Neuronal stem cell (in vitro differentiated cells): Measurements from ENCODE around the gene PSORS1C2.

Experiments
- DNase-seq: peaks from one replicate; pipeline ENCODE4 v3.0.0-alpha.2; 2013; ENCODE audit warnings: low spot score
- H2AFZ ChIP-seq: one replicate; pipeline ENCODE4 v1.6.1; 2013; ENCODE audit warnings: mild to moderate bottlenecking, low read length, inconsistent platforms
- H2AK5ac ChIP-seq: 2 replicates; pipeline ENCODE4 v1.6.1; 2013; ENCODE audit warnings: low read depth, mild to moderate bottlenecking, inconsistent platforms, low read length, moderate library complexity, mixed read lengths
- H2BK120ac ChIP-seq: 2 replicates; pipeline ENCODE4 v1.6.1; 2013; ENCODE audit warnings: low read depth, mild to moderate bottlenecking, inconsistent platforms, low read length, moderate library complexity, mixed read lengths
- H2BK12ac ChIP-seq: one replicate; pipeline ENCODE4 v1.6.1; 2013; ENCODE audit warnings: low read length, inconsistent platforms
- H2BK15ac ChIP-seq: 2 replicates; pipeline ENCODE4 v1.6.1; 2013; ENCODE audit warnings: mild to moderate bottlenecking, low read length, inconsistent platforms, mixed read lengths
- H2BK5ac ChIP-seq: one replicate; pipeline ENCODE4 v1.6.1; 2013; ENCODE audit warnings: inconsistent platforms, mild to moderate bottlenecking, low read length, moderate library complexity
- H3K14ac ChIP-seq: one replicate; pipeline ENCODE4 v1.6.1; 2013; ENCODE audit warnings: low read length, inconsistent platforms
- H3K18ac ChIP-seq: 2 replicates; pipeline ENCODE4 v1.6.1; 2013; ENCODE audit warnings: low read length, inconsistent platforms
- H3K23ac ChIP-seq: 2 replicates; pipeline ENCODE4 v1.6.1; 2013; ENCODE audit warnings: low read depth, mild to moderate bottlenecking, mixed read lengths, low read length, inconsistent platforms; ENCODE audit not compliant: poor library complexity
- H3K27ac ChIP-seq: replicated peaks from 3 replicates; pipeline ENCODE4 v1.5.1; 2013; ENCODE audit warnings: low read length, inconsistent platforms
- H3K27me3 ChIP-seq, 3 experiments: 2 replicates each; pipeline ENCODE4 v1.6.1; 2013; ENCODE audit warnings: low read length in 3 of 3, mild to moderate bottlenecking in 2 of 3, inconsistent platforms in 1 of 3, low read depth in 1 of 3, mixed read lengths in 1 of 3, moderate library complexity in 1 of 3; ENCODE audit not compliant: control insufficient read depth in 3 of 3, insufficient read depth in 3 of 3
- H3K36me3 ChIP-seq, 2 donors: replicated peaks in 1 of 2; 2 replicates each; pipeline ENCODE4 v1.6.1; 2013; ENCODE audit warnings: low read length in 2 of 2; ENCODE audit not compliant: control insufficient read depth in 2 of 2, insufficient read depth in 2 of 2
- H3K4ac ChIP-seq: 2 replicates; pipeline ENCODE4 v1.6.1; 2013; ENCODE audit warnings: inconsistent platforms, mild to moderate bottlenecking, low read length, moderate library complexity
- H3K4me1 ChIP-seq, 2 donors: 1 replicate in 1 of 2; 2 replicates in 1 of 2; pipeline ENCODE4 v1.6.1; 2013; ENCODE audit warnings: low read length in 2 of 2, low read depth in 1 of 2; ENCODE audit not compliant: control insufficient read depth in 2 of 2, insufficient read depth in 1 of 2
- H3K4me2 ChIP-seq: one replicate; pipeline ENCODE4 v1.6.1; 2013; ENCODE audit warnings: mild to moderate bottlenecking, low read length, inconsistent platforms; ENCODE audit not compliant: insufficient read depth, poor library complexity, severe bottlenecking
- H3K4me3 ChIP-seq, 2 donors: 2 replicates each; pipeline ENCODE4 v1.5.1; 2013; ENCODE audit warnings: low read length in 2 of 2, mild to moderate bottlenecking in 2 of 2, inconsistent platforms in 1 of 2, moderate library complexity in 1 of 2
- H3K79me1 ChIP-seq: one replicate; pipeline ENCODE4 v1.6.1; 2013; ENCODE audit warnings: low read depth, mild to moderate bottlenecking, inconsistent platforms, low read length, moderate library complexity
- H3K9ac ChIP-seq: one replicate; pipeline ENCODE4 v1.6.1; 2013; ENCODE audit warnings: mild to moderate bottlenecking, low read depth, low read length, inconsistent platforms; ENCODE audit not compliant: poor library complexity
- H3K9me3 ChIP-seq, 2 donors: replicated peaks in 1 of 2; 2 replicates each; pipeline versions ENCODE3 to v1.6.1; 2013; ENCODE audit warnings: low read length in 2 of 2, mild to moderate bottlenecking in 2 of 2, inconsistent platforms in 1 of 2, low read depth in 1 of 2, mixed read lengths in 1 of 2, moderate library complexity in 1 of 2; ENCODE audit not compliant: control insufficient read depth in 2 of 2, insufficient read depth in 1 of 2
- H4K8ac ChIP-seq: one replicate; pipeline ENCODE4 v1.6.1; 2013; ENCODE audit warnings: low read depth, mild to moderate bottlenecking, inconsistent platforms, low read length, moderate library complexity
- H4K91ac ChIP-seq: one replicate; pipeline ENCODE4 v1.6.1; 2013; ENCODE audit warnings: low read length, low read depth, mild to moderate bottlenecking, inconsistent platforms; ENCODE audit not compliant: poor library complexity
- WGBS, 2 donors: extraction: QIAGEN DNeasy Blood & Tissue Kit; methylation state at CpG; one replicate each; pipeline ENCODE4 v1.1.7; 2013; ENCODE audit warnings: missing lambda C conversion rate in 2 of 2, mixed read lengths in 1 of 2; ENCODE audit not compliant: insufficient read length in 2 of 2, insufficient replicate concordance in 1 of 2; ENCODE audit errors: extremely low coverage in 2 of 2; 5-methylcytosine and 5-hydroxymethylcytosine counted together

PSORS1C2 gene

GRCh38 chr6:31125586-31126363 is 13.1 kb downstream of the PSORS1C2 start:
- H4K8ac ChIP-seq: no peak overlapping the region
- no peak overlapping the region for H3K27ac ChIP-seq
- H4K91ac ChIP-seq: no peak overlapping the region
- H3K14ac ChIP-seq: no peak overlapping the region
- H3K18ac ChIP-seq: no peak overlapping the region
- H2AFZ ChIP-seq: no peak overlapping the region
- no peak overlapping the region for H2BK15ac ChIP-seq
- no peak overlapping the region for H3K4ac ChIP-seq
- H3K9me3 ChIP-seq: no peaks in the 10 kb centered on the region
- H3K4me3 ChIP-seq: no peak overlapping the region
- H2BK120ac ChIP-seq: no peak overlapping the region
- H3K4me2 ChIP-seq: no peak overlapping the region
- H3K23ac ChIP-seq: no peak overlapping the region
- H3K9ac ChIP-seq: no peak overlapping the region
- peaks cover 3 to 14% of the 10 kb centered on the region in 2 donors for H3K4me1 ChIP-seq
- no peaks in the 10 kb centered on the region for H3K36me3 ChIP-seq
- H2AK5ac ChIP-seq: no peak overlapping the region
- no peak overlapping the region for H2BK12ac ChIP-seq
- H2BK5ac ChIP-seq: no peak overlapping the region
- no peak for DNase-seq
- peaks cover 0 to 29% (median 0%) of the 10 kb centered on the region in 3 experiments for H3K27me3 ChIP-seq
- H3K79me1 ChIP-seq: no peaks in the 10 kb centered on the region
- no CpG with 5 or more reads among the region's 12 CpGs for WGBS, 2 donors

- Histone ChIP-seq H3K18ac (peak overlapping the region; percentile 67), H2BK12ac (no peak overlapping the region), H3K9me3 (no peaks in the 10 kb centered on the region), H3K79me1 (no peaks in the 10 kb centered on the region), H3K23ac (no peak overlapping the region), H3K4me3 (no peak overlapping the region), H3K14ac (no peak overlapping the region), H2BK5ac (no peak overlapping the region), H2BK120ac (no peak overlapping the region), H3K4me2 (no peak overlapping the region), H2AK5ac (peak overlapping the region; percentile 54), H4K8ac (no peak overlapping the region), H3K27ac (no peak overlapping the region), H2BK15ac (no peak overlapping the region), H3K27me3 (peaks cover 0 to 32% (median 0%) of the 10 kb centered on the region in 3 experiments), H3K9ac (no peak overlapping the region), H3K4me1 (peaks cover 3 to 14% of the 10 kb centered on the region in 2 donors), H4K91ac (no peak overlapping the region), H3K4ac (no peak overlapping the region), H3K36me3 (no peaks in the 10 kb centered on the region), H2AFZ (peak overlapping the region; percentile 75)
- no CpG with 5 or more reads among the region's 8 CpGs for WGBS, 2 donors
- no peak for DNase-seq
Measured at GRCh38 chr6:31125162-31125561, 13.7 kb downstream of the PSORS1C2 start.

GRCh38 chr6:31122791-31123706 is 15.8 kb downstream of the PSORS1C2 start:
- Histone ChIP-seq H2BK15ac (no peak overlapping the region), H3K4me2 (no peak overlapping the region), H3K23ac (peak overlapping the region; percentile 44), H2BK5ac (peak overlapping the region; percentile 20), H3K9ac (no peak overlapping the region), H3K4me1 (peaks cover 3 to 14% of the 10 kb centered on the region in 2 donors), H3K9me3 (no peaks in the 10 kb centered on the region), H4K8ac (no peak overlapping the region), H3K4ac (no peak overlapping the region), H3K14ac (no peak overlapping the region), H3K27ac (no peak overlapping the region), H2AFZ (no peak overlapping the region), H3K27me3 (peaks cover 0 to 24% (median 0%) of the 10 kb centered on the region in 3 experiments), H3K36me3 (no peaks in the 10 kb centered on the region), H3K79me1 (no peaks in the 10 kb centered on the region), H2BK120ac (no peak overlapping the region), H3K4me3 (peak overlapping the region in 1 of 2 donors; percentile 18), H3K18ac (no peak overlapping the region), H2AK5ac (peak overlapping the region; percentile 24), H2BK12ac (no peak overlapping the region), H4K91ac (no peak overlapping the region)
- WGBS, 2 donors: no CpG with 5 or more reads among the region's 16 CpGs
- DNase-seq: no peak
